GM12872 (cell line): ENCODE results near the gene PCNT.

ENCODE experiments used
- CTCF ChIP-seq: IDR thresholded peaks from 3 replicates; pipeline ENCODE4 v1.5.1; 2011; ENCODE audit warnings: low read depth, mild to moderate bottlenecking, low read length, moderate library complexity; ENCODE audit not compliant: insufficient read depth

The PCNT gene

GRCh38 chr21:46381541-46381940 lies 57.6 kb downstream of the PCNT start:
- TF ChIP-seq CTCF: no peak

GRCh38 chr21:46384556-46384955 lies 60.6 kb downstream of the PCNT start:
- TF ChIP-seq CTCF: no peak

GRCh38 chr21:46385846-46386733 lies 62.1 kb downstream of the PCNT start:
- no peak for TF ChIP-seq CTCF

GRCh38 chr21:46386734-46387088 lies 62.8 kb downstream of the PCNT start:
- TF ChIP-seq CTCF: no peak

- TF ChIP-seq CTCF: no peak
These were observed 64.4 kb downstream of the PCNT start for GRCh38 chr21:46388206-46388880.

GRCh38 chr21:46388896-46389295 lies 64.9 kb downstream of the PCNT start:
- no peak for TF ChIP-seq CTCF

GRCh38 chr21:46390603-46391545 lies 66.9 kb downstream of the PCNT start:
- TF ChIP-seq CTCF: no peak
